ENCODE measurements around the gene SFPQ. TPM values are rescaled to one million over a fixed set of nuclear protein-coding genes. Genes with fewer than 3 reads are reported as not detected.

The SFPQ gene
- total and polyA plus RNA-seq, 2 donors (not counting 1 experiment from before 2014, with no cell fraction given), result 123 to 138 TPM

- TF ChIP-seq EZH2 (IDR thresholded peaks at IDR 0.05; ENCODE audit: low read length, missing control alignments), result no peak
- no peak for TF ChIP-seq CTCF (conservative IDR thresholded peaks at IDR 0.05 in 1 of 2, IDR thresholded peaks at IDR 0.05 in 1 of 2; ENCODE audit: low read depth in 1 of 2, low read length in 2 of 2)
- Histone ChIP-seq H3K27me3 (ENCODE audit: control insufficient read depth, insufficient read depth, low read length) (no peaks in the 10 kb centered on the region), H3K9me3 (ENCODE audit: control insufficient read depth, insufficient read depth, low read depth, low read length) (no peaks in the 10 kb centered on the region), H3K4me2 (ENCODE audit: extremely low read depth, insufficient read depth, low read length) (no peak overlapping the region), H3K36me3 (ENCODE audit: control insufficient read depth, insufficient read depth, low read length) (no peaks in the 10 kb centered on the region), H3K79me2 (ENCODE audit: control insufficient read depth, insufficient read depth, low read length) (no peaks in the 10 kb centered on the region), H4K20me1 (ENCODE audit: control insufficient read depth, extremely low read depth, insufficient read depth, low read length) (no peaks in the 10 kb centered on the region), H3K4me3 (replicated peaks in 1 of 4; ENCODE audit: control extremely low read depth in 1 of 4, insufficient read depth in 1 of 4, low read depth in 3 of 4, low read length in 4 of 4) (no peak overlapping the region), H3K4me1 (ENCODE audit: control insufficient read depth, extremely low read depth, insufficient read depth, low read length) (no peaks in the 10 kb centered on the region), H2AFZ (ENCODE audit: low read length) (no peak overlapping the region), H3K27ac (ENCODE audit: insufficient read depth, low read length) (no peak overlapping the region), H3K9ac (ENCODE audit: insufficient read depth, low read length) (no peak overlapping the region)
- no peak for DNase-seq (ENCODE audit: low read depth in 2 of 2)
Measured at GRCh38 chr1:35211120-35211414, 18.1 kb upstream of the SFPQ start.

- no peak for TF ChIP-seq CTCF (conservative IDR thresholded peaks at IDR 0.05 in 1 of 2, IDR thresholded peaks at IDR 0.05 in 1 of 2; ENCODE audit: low read depth in 1 of 2, low read length in 2 of 2)
- Histone ChIP-seq H3K79me2 (ENCODE audit: control insufficient read depth, insufficient read depth, low read length) (no peaks in the 10 kb centered on the region), H3K4me1 (ENCODE audit: control insufficient read depth, extremely low read depth, insufficient read depth, low read length) (no peaks in the 10 kb centered on the region), H3K9ac (ENCODE audit: insufficient read depth, low read length) (no peak overlapping the region), H3K4me2 (ENCODE audit: extremely low read depth, insufficient read depth, low read length) (no peak overlapping the region), H3K9me3 (ENCODE audit: control insufficient read depth, insufficient read depth, low read depth, low read length) (no peaks in the 10 kb centered on the region), H4K20me1 (ENCODE audit: control insufficient read depth, extremely low read depth, insufficient read depth, low read length) (no peaks in the 10 kb centered on the region), H3K4me3 (replicated peaks in 1 of 4; ENCODE audit: control extremely low read depth in 1 of 4, insufficient read depth in 1 of 4, low read depth in 3 of 4, low read length in 4 of 4) (no peak overlapping the region), H3K27ac (ENCODE audit: insufficient read depth, low read length) (no peak overlapping the region), H3K36me3 (ENCODE audit: control insufficient read depth, insufficient read depth, low read length) (no peaks in the 10 kb centered on the region), H2AFZ (ENCODE audit: low read length) (no peak overlapping the region), H3K27me3 (ENCODE audit: control insufficient read depth, insufficient read depth, low read length) (no peaks in the 10 kb centered on the region)
- peak in 1 of 2 donors; percentile 20 for DNase-seq (ENCODE audit: low read depth in 2 of 2)
Measured at GRCh38 chr1:35210321-35211119, 17.6 kb upstream of the SFPQ start.

- H3K27ac ChIP-seq (ENCODE audit: insufficient read depth, low read length), result no peak overlapping the region
- no peaks in the 10 kb centered on the region for H3K4me1 ChIP-seq (ENCODE audit: control insufficient read depth, extremely low read depth, insufficient read depth, low read length)
- no peak overlapping the region for H3K9ac ChIP-seq (ENCODE audit: insufficient read depth, low read length)
- no peak for TF ChIP-seq CTCF (conservative IDR thresholded peaks at IDR 0.05 in 1 of 2, IDR thresholded peaks at IDR 0.05 in 1 of 2; ENCODE audit: low read depth in 1 of 2, low read length in 2 of 2)
- no peak for TF ChIP-seq EZH2 (IDR thresholded peaks at IDR 0.05; ENCODE audit: low read length, missing control alignments)
- H3K36me3 ChIP-seq (ENCODE audit: control insufficient read depth, insufficient read depth, low read length), result no peaks in the 10 kb centered on the region
- no peak overlapping the region for H3K4me2 ChIP-seq (ENCODE audit: extremely low read depth, insufficient read depth, low read length)
- H2AFZ ChIP-seq (ENCODE audit: low read length), result no peak overlapping the region
- no peak overlapping the region for H3K4me3 ChIP-seq (replicated peaks in 1 of 4; ENCODE audit: control extremely low read depth in 1 of 4, insufficient read depth in 1 of 4, low read depth in 3 of 4, low read length in 4 of 4)
- H3K9me3 ChIP-seq (ENCODE audit: control insufficient read depth, insufficient read depth, low read depth, low read length), result no peaks in the 10 kb centered on the region
- no peaks in the 10 kb centered on the region for H3K79me2 ChIP-seq (ENCODE audit: control insufficient read depth, insufficient read depth, low read length)
- no peak for DNase-seq (ENCODE audit: low read depth in 2 of 2)
- no peaks in the 10 kb centered on the region for H3K27me3 ChIP-seq (ENCODE audit: control insufficient read depth, insufficient read depth, low read length)
- no peaks in the 10 kb centered on the region for H4K20me1 ChIP-seq (ENCODE audit: control insufficient read depth, extremely low read depth, insufficient read depth, low read length)
Measured at GRCh38 chr1:35203295-35203694, 10.3 kb upstream of the SFPQ start.

Data from fibroblast of lung (primary cell).